Mesendoderm (in vitro differentiated cells): Measurements from ENCODE around the gene DSP.
A peak's percentile ranks its signal among the peaks of the same experiment; 100 is the strongest.

Experiments
- DNase-seq: peaks from one replicate; pipeline ENCODE4 v3.0.0; 2013
- H2AK5ac ChIP-seq: 2 replicates; pipeline ENCODE4 v1.6.1; 2013; ENCODE audit warnings: low read length, inconsistent platforms
- H2BK120ac ChIP-seq: 2 replicates; pipeline ENCODE4 v1.6.1; 2013; ENCODE audit warnings: low read depth, mild to moderate bottlenecking, low read length, moderate library complexity, mixed read lengths
- H2BK15ac ChIP-seq: replicated peaks from 2 replicates; pipeline ENCODE4 v1.6.1; 2013; ENCODE audit warnings: low read depth, mild to moderate bottlenecking, moderate library complexity
- H2BK5ac ChIP-seq: 2 replicates; pipeline ENCODE4 v1.6.1; 2013; ENCODE audit warnings: low read length, inconsistent platforms
- H3K18ac ChIP-seq: 2 replicates; pipeline ENCODE4 v1.6.1; 2013; ENCODE audit warnings: mild to moderate bottlenecking, low read length, mixed read lengths
- H3K23ac ChIP-seq: one replicate; pipeline ENCODE4 v1.6.1; 2013; ENCODE audit warnings: low read length
- H3K27ac ChIP-seq: 2 replicates; pipeline ENCODE4 v1.5.1; 2013; ENCODE audit warnings: low read depth, mild to moderate bottlenecking, inconsistent platforms, low read length, moderate library complexity
- H3K27me3 ChIP-seq: 2 replicates; pipeline ENCODE4 v1.6.1; 2013; ENCODE audit warnings: low read length, control low read depth, mild to moderate bottlenecking, inconsistent platforms; ENCODE audit not compliant: insufficient read depth, poor library complexity
- H3K36me3 ChIP-seq: 2 replicates; pipeline ENCODE4 v1.6.1; 2013; ENCODE audit warnings: low read length, inconsistent platforms; ENCODE audit not compliant: control insufficient read depth, insufficient read depth
- H3K4ac ChIP-seq: one replicate; pipeline ENCODE4 v1.6.1; 2013; ENCODE audit warnings: low read depth, mild to moderate bottlenecking, low read length, moderate library complexity
- H3K4me1 ChIP-seq: 2 replicates; pipeline ENCODE4 v1.6.1; 2013; ENCODE audit warnings: low read depth, low read length, inconsistent platforms; ENCODE audit not compliant: control insufficient read depth
- H3K4me2 ChIP-seq: 2 replicates; pipeline ENCODE4 v1.6.1; 2013; ENCODE audit warnings: low read length
- H3K4me3 ChIP-seq: 2 replicates; pipeline ENCODE4 v1.5.1; 2013; ENCODE audit warnings: mild to moderate bottlenecking, low read length
- H3K56ac ChIP-seq: one replicate; pipeline ENCODE4 v1.6.1; 2013; ENCODE audit warnings: low read length
- H3K79me1 ChIP-seq: 2 replicates; pipeline ENCODE4 v1.6.1; 2013; ENCODE audit warnings: low read length, inconsistent platforms
- H3K79me2 ChIP-seq: 2 replicates; pipeline ENCODE4 v1.6.1; 2013; ENCODE audit warnings: mild to moderate bottlenecking, low read length; ENCODE audit not compliant: control insufficient read depth, insufficient read depth
- H3K9ac ChIP-seq: 2 replicates; pipeline ENCODE4 v1.6.1; 2013; ENCODE audit warnings: low read length, inconsistent platforms
- H4K5ac ChIP-seq: one replicate; pipeline ENCODE4 v1.6.1; 2013; ENCODE audit warnings: low read length
- H4K8ac ChIP-seq: one replicate; pipeline ENCODE4 v1.6.1; 2013; ENCODE audit warnings: low read depth, mild to moderate bottlenecking, control low read depth, low read length, moderate library complexity
- WGBS: extraction: QIAGEN DNeasy Blood & Tissue Kit; methylation state at CpG from one replicate; pipeline ENCODE4 v1.1.7; 2013; ENCODE audit warnings: low lambda C conversion rate, missing lambda C conversion rate; ENCODE audit not compliant: insufficient coverage; ENCODE audit errors: extremely low coverage; 5-methylcytosine and 5-hydroxymethylcytosine counted together

The DSP gene

DNA sequence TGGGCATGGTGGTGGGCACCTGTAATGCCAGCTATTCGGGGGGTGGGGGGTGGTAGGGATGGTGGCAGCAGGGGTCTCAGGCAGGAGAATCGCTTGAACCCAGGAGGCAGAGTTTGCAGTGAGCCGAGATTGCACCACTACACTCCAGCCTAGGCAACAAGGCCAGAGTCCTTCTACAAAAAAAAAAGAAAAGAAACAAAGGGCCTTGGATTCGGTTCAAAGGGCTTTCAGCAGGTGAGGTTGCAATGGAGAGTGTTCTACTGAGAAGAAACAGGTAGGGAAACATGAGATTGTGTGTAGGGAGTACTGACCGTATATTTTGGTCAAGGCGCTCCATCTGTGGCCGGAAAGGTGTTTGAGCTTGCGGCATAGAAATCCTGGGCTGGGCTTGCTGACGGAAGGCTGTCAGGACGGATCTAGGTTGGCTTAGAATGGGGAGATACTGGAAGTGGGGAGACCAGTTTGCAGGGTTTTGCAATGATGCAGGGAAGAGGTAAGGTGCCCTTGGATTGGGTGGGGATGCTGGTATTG lies 40.7 kb upstream of the DSP start:
- H3K4ac ChIP-seq, result no peak overlapping the region
- no peak overlapping the region for H3K27ac ChIP-seq
- H3K79me2 ChIP-seq, result no peaks in the 10 kb centered on the region
- H3K27me3 ChIP-seq, result no peaks in the 10 kb centered on the region
- H4K8ac ChIP-seq, result no peak overlapping the region
- H3K4me2 ChIP-seq, result no peak overlapping the region
- H2BK5ac ChIP-seq, result no peak overlapping the region
- H3K79me1 ChIP-seq, result no peaks in the 10 kb centered on the region
- no peak overlapping the region for H3K23ac ChIP-seq
- no peak overlapping the region for H4K5ac ChIP-seq
- no peak for DNase-seq
- H3K4me3 ChIP-seq, result no peak overlapping the region
- WGBS, result no CpG with 5 or more reads among the region's 10 CpGs
- no peaks in the 10 kb centered on the region for H3K36me3 ChIP-seq
- no peak overlapping the region for H3K56ac ChIP-seq
- no peak overlapping the region for H3K9ac ChIP-seq
- peaks cover 1% of the 10 kb centered on the region for H3K4me1 ChIP-seq
- H2BK120ac ChIP-seq, result no peak overlapping the region
- H2BK15ac ChIP-seq, result no peak overlapping the region
- no peak overlapping the region for H3K18ac ChIP-seq
- no peak overlapping the region for H2AK5ac ChIP-seq

DNA sequence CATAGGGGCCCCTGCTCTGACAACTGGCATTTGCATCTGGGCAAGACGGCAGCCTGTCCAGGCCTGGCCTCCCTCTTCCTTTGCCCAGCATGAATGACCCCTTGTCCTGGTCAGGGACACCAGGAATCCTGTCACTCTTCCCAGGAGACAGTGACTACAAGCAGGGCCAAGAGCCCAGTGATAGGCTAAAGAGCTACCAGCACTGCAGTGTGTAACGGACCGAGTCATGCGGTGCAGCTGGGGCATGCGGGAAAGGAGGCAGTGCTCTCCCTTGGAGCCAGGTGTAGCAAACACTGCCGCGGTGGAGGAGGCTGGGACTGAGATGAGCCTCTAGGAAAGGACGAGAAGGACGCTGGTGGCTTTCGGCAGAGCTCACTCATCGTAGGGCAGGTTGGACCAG lies 38.7 kb upstream of the DSP start:
- H4K8ac ChIP-seq, result no peak overlapping the region
- peak; percentile 29 for DNase-seq
- WGBS, result no CpG with 5 or more reads among the region's 11 CpGs

DNA sequence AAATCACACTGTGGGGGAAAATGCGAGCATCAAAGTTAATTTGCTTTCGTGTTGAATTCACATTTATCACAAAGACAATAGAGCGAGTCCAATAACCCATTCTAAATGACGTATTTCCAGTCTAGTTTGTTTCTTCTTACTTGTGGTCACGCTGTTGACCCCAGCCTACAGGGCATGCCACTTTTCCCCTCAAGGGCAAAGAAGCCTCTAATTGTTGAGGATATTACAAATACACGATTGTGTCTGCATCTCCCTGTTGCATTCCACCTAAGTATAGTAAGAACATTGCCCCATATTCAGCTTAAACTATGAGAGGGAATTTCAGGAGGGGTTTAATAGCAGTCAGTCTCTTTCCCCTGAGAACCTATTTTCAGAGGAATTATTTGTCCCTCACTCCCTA lies 37.4 kb upstream of the DSP start:
- Histone ChIP-seq H3K9ac (no peak overlapping the region), H3K4me2 (no peak overlapping the region), H3K4ac (no peak overlapping the region), H4K8ac (no peak overlapping the region), H3K79me1 (no peaks in the 10 kb centered on the region), H3K4me1 (peaks cover 2% of the 10 kb centered on the region), H3K4me3 (no peak overlapping the region), H4K5ac (no peak overlapping the region), H3K27ac (no peak overlapping the region), H3K27me3 (no peaks in the 10 kb centered on the region), H3K36me3 (no peaks in the 10 kb centered on the region), H2BK5ac (no peak overlapping the region), H3K18ac (no peak overlapping the region), H3K56ac (no peak overlapping the region), H2BK15ac (no peak overlapping the region), H2AK5ac (no peak overlapping the region), H2BK120ac (no peak overlapping the region), H3K23ac (no peak overlapping the region), H3K79me2 (no peaks in the 10 kb centered on the region)
- no peak for DNase-seq
- no CpG with 5 or more reads among the region's 6 CpGs for WGBS

More for the DNA sequence above, 38.7 kb upstream of the DSP start:
- Histone ChIP-seq H2BK15ac (no peak overlapping the region), H3K56ac (no peak overlapping the region), H2BK5ac (no peak overlapping the region), H3K9ac (no peak overlapping the region), H3K4me3 (no peak overlapping the region), H4K5ac (no peak overlapping the region), H3K18ac (no peak overlapping the region), H3K79me1 (no peaks in the 10 kb centered on the region), H2BK120ac (no peak overlapping the region), H3K4me1 (peaks cover 2% of the 10 kb centered on the region), H3K27ac (no peak overlapping the region), H2AK5ac (no peak overlapping the region), H3K79me2 (no peaks in the 10 kb centered on the region), H3K23ac (no peak overlapping the region), H3K27me3 (no peaks in the 10 kb centered on the region), H3K4me2 (no peak overlapping the region), H3K36me3 (no peaks in the 10 kb centered on the region), H3K4ac (no peak overlapping the region)

DNA sequence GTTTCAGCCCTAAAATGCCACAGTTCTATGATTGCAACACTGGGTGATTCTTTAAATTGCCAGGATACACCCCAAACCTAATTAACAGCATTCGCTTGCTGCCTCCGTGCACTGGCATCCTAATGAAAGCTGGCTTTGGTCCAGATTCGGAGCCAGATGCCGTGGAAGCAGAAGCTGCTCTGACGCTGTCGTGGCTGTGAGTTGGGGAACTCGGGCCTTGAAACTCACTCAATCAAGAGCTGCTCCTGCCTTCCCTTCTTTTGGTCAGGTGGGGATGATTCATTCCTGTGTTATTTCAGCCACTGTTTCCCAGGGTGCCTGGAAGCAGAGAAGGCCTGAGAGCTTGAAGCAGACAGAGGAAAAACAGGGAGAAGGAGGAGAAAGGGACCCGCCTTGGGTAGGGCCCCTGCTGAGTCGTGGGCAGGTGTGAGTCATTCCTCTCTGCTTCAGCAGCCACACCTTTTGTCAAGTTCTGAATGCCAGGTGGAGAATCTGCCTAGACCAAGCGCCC lies 36.2 kb upstream of the DSP start:
- Histone ChIP-seq H3K36me3 (no peaks in the 10 kb centered on the region), H2BK15ac (no peak overlapping the region), H3K9ac (peak overlapping the region; percentile 17), H3K27ac (peak overlapping the region; percentile 52), H3K4ac (no peak overlapping the region), H3K4me2 (no peak overlapping the region), H2BK5ac (no peak overlapping the region), H4K8ac (no peak overlapping the region), H3K18ac (no peak overlapping the region), H2AK5ac (no peak overlapping the region), H2BK120ac (no peak overlapping the region), H3K79me1 (no peaks in the 10 kb centered on the region), H3K23ac (no peak overlapping the region), H3K56ac (peak overlapping the region; percentile 51), H3K79me2 (no peaks in the 10 kb centered on the region), H3K4me3 (no peak overlapping the region), H3K4me1 (peaks cover 2% of the 10 kb centered on the region), H4K5ac (no peak overlapping the region), H3K27me3 (no peaks in the 10 kb centered on the region)
- peak; percentile 98 for DNase-seq
- no CpG with 5 or more reads among the region's 10 CpGs for WGBS

DNA sequence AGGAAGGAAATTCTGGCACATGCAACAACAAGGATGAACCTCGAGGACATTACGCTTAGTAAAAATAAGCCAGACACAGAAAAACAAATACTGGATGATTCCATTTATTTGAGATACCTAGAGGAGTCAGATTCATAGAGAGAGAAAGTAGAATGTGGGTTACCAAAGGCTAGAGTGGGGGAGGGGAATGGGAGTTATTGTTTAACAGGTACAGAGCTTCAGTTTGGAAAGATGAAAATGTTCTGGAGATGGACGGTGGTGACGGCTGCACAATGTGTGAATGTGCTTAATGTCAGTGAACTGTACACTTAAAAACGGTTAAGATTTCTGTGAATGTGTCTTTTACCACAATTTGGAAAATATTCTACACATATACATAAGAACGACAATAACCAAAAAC lies 33.9 kb upstream of the DSP start:
- Histone ChIP-seq H3K18ac (no peak overlapping the region), H2BK5ac (no peak overlapping the region), H2BK120ac (no peak overlapping the region), H4K5ac (no peak overlapping the region), H3K27ac (no peak overlapping the region), H3K4me3 (no peak overlapping the region), H4K8ac (no peak overlapping the region), H3K36me3 (no peaks in the 10 kb centered on the region), H3K9ac (no peak overlapping the region), H3K23ac (no peak overlapping the region), H3K4me1 (peaks cover 2% of the 10 kb centered on the region), H2AK5ac (no peak overlapping the region), H3K79me2 (no peaks in the 10 kb centered on the region), H3K79me1 (no peaks in the 10 kb centered on the region), H3K4ac (no peak overlapping the region), H3K56ac (no peak overlapping the region), H2BK15ac (no peak overlapping the region), H3K4me2 (no peak overlapping the region), H3K27me3 (no peaks in the 10 kb centered on the region)
- DNase-seq, result no peak
- no CpG with 5 or more reads among the region's 6 CpGs for WGBS

DNA sequence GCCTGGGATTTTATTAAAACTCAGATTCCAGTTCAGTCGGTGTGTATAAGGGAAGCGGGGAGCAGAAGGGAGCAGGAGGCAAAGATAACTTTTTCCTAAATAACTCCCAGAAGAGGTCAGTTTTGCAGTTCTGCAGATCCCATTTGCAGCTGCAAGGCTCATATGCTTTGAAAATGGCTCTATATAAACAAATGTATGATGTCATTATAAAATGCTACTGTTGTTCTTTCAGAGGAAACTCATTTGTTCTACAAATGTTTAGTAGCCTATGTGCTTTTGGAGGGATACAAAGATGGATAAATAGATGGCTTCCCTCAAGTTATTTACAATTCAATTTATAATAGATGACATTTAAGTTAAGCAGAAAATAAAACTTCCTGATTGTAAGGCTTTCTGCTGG lies 29.2 kb upstream of the DSP start:
- Histone ChIP-seq H3K4me1 (no peaks in the 10 kb centered on the region), H3K4ac (no peak overlapping the region), H3K56ac (no peak overlapping the region), H3K27me3 (no peaks in the 10 kb centered on the region), H3K4me3 (no peak overlapping the region), H3K79me1 (no peaks in the 10 kb centered on the region), H3K79me2 (no peaks in the 10 kb centered on the region), H2BK5ac (no peak overlapping the region), H3K23ac (no peak overlapping the region), H2AK5ac (no peak overlapping the region), H2BK15ac (no peak overlapping the region), H3K9ac (no peak overlapping the region), H3K4me2 (no peak overlapping the region), H3K36me3 (no peaks in the 10 kb centered on the region), H4K8ac (no peak overlapping the region), H3K27ac (no peak overlapping the region), H2BK120ac (no peak overlapping the region), H4K5ac (no peak overlapping the region), H3K18ac (no peak overlapping the region)
- no peak for DNase-seq
- WGBS, result no CpG with 5 or more reads among the region's 2 CpGs
